Neural cell (in vitro differentiated cells): ENCODE results near the gene SPON1. TPM values are rescaled to one million over a fixed set of nuclear protein-coding genes. Genes with fewer than 3 reads are reported as not detected.

Experiments
- H2AFZ ChIP-seq: fragments of 200-600, 300-800 bp; sonication (generic), shearing (Covaris generic); 2 replicates; pipeline ENCODE4 v1.6.0; 2014; ENCODE audit warnings: low read depth, mild to moderate bottlenecking, antibody characterized with exemption, low read length, moderate library complexity
- H3F3A ChIP-seq: fragments of 200-600 bp; shearing (Covaris generic); 2 replicates; pipeline ENCODE4 v1.6.1; 2016; ENCODE audit warnings: mild to moderate bottlenecking, moderate library complexity, mixed read lengths, antibody characterized with exemption, low read length; ENCODE audit not compliant: insufficient read depth, poor library complexity, severe bottlenecking
- H3K27ac ChIP-seq: fragments of 200-600, 300-800 bp; sonication (generic), shearing (Covaris generic); 2 replicates; pipeline ENCODE4 v1.5.1; 2014; ENCODE audit warnings: mild to moderate bottlenecking, low read length, moderate library complexity
- H3K27me3 ChIP-seq: fragments of 300-800, 200-600 bp; sonication (generic), shearing (Covaris generic); 2 replicates; pipeline ENCODE4 v1.6.0; 2014; ENCODE audit warnings: mild to moderate bottlenecking, low read depth, low read length, moderate library complexity; ENCODE audit not compliant: insufficient read depth
- H3K36me3 ChIP-seq: fragments of 300-800, 200-600 bp; sonication (generic), shearing (Covaris generic); 2 replicates; pipeline ENCODE4 v1.5.1; 2014; ENCODE audit warnings: mild to moderate bottlenecking, antibody characterized with exemption, low read length, moderate library complexity; ENCODE audit not compliant: insufficient read depth
- H3K4me2 ChIP-seq: fragments of 300-800, 200-600 bp; sonication (generic), shearing (Covaris generic); 2 replicates; pipeline ENCODE4 v1.6.0; 2014; ENCODE audit warnings: mild to moderate bottlenecking, low read length
- H3K4me3 ChIP-seq: fragments of 300-800, 200-600 bp; sonication (generic), shearing (Covaris generic); 2 replicates; pipeline ENCODE4 v1.5.1; 2014; ENCODE audit warnings: mild to moderate bottlenecking, low read length, moderate library complexity
- H3K79me2 ChIP-seq: fragments of 200-600 bp; shearing (Covaris generic); replicated peaks from 2 replicates; pipeline ENCODE4 v1.6.0; 2014; ENCODE audit warnings: mild to moderate bottlenecking, low read length, moderate library complexity; ENCODE audit not compliant: insufficient read depth
- H3K9ac ChIP-seq: fragments of 300-800, 200-600 bp; sonication (generic), shearing (Covaris generic); 2 replicates; pipeline ENCODE4 v1.6.1; 2016; ENCODE audit warnings: mild to moderate bottlenecking, low read length, mixed read lengths
- H3K9me2 ChIP-seq: fragments of 200-600 bp; shearing (Covaris generic); 2 replicates; pipeline ENCODE4 v1.6.1; 2016; ENCODE audit warnings: mild to moderate bottlenecking, low read length, mixed read lengths; ENCODE audit not compliant: insufficient read depth
- H3K9me3 ChIP-seq: fragments of 200-600, 300-800 bp; sonication (generic), shearing (Covaris generic); 2 replicates; pipeline ENCODE4 v1.6.1; 2016; ENCODE audit warnings: mild to moderate bottlenecking, mixed run types, low read length, moderate library complexity, mixed read lengths
- H4K20me1 ChIP-seq: fragments of 200-600 bp; shearing (Covaris generic); 2 replicates; pipeline ENCODE4 v1.6.1; 2016; ENCODE audit warnings: mild to moderate bottlenecking, mixed run types; ENCODE audit not compliant: insufficient read depth
- EP300 ChIP-seq: fragments of 450-650 bp; conservative IDR thresholded peaks from 2 replicates; pipeline ENCODE4 v1.6.1; 2014; ENCODE audit warnings: antibody characterized with exemption, mild to moderate bottlenecking, moderate library complexity; ENCODE audit not compliant: poor library complexity, severe bottlenecking
- EZH2 ChIP-seq: fragments of 200-600, 300-800 bp; shearing (Covaris generic), sonication (generic); IDR thresholded peaks from 2 replicates; pipeline ENCODE4 v1.6.1; 2014; ENCODE audit warnings: antibody characterized with exemption, low read length, borderline replicate concordance, mild to moderate bottlenecking; ENCODE audit not compliant: insufficient read depth, poor library complexity, severe bottlenecking
- MXI1 ChIP-seq: fragments of 450-650 bp; conservative IDR thresholded peaks from 2 replicates; pipeline ENCODE4 v1.6.1; 2014; ENCODE audit warnings: antibody characterized with exemption, mild to moderate bottlenecking; ENCODE audit not compliant: poor library complexity, severe bottlenecking
- POLR2AphosphoS5 ChIP-seq: IDR thresholded peaks from 2 replicates; pipeline ENCODE4 v1.6.1; 2012
- RAD21 ChIP-seq: fragments of 450-650 bp; conservative IDR thresholded peaks from 2 replicates; pipeline ENCODE4 v1.6.1; 2014; ENCODE audit warnings: antibody characterized with exemption, mild to moderate bottlenecking, moderate library complexity
- SMC3 ChIP-seq: fragments of 450-650 bp; conservative IDR thresholded peaks from 2 replicates; pipeline ENCODE4 v1.6.1; 2014; ENCODE audit warnings: antibody characterized with exemption, mild to moderate bottlenecking, moderate library complexity; ENCODE audit not compliant: poor library complexity
- TAF1 ChIP-seq: IDR thresholded peaks from 2 replicates; pipeline ENCODE4 v1.6.1; 2012; ENCODE audit warnings: low read depth
- polyA plus RNA-seq: library from polyadenylated mRNA; depleted of rRNA; stranded (reverse); fragments of >200 nt; gene quantifications from 2 replicates; pipeline ENCODE4 v1.2.3, GENCODE V29; 2014
- TF ChIP-seq, protein P1 (sequence below): IDR thresholded peaks from 2 replicates; pipeline ENCODE4 v1.6.1; 2012; ENCODE audit warnings: borderline replicate concordance
- TF ChIP-seq, protein P2 (sequence below): fragments of 450-650 bp; IDR thresholded peaks from 2 replicates; pipeline ENCODE4 v1.5.1; 2014; ENCODE audit warnings: antibody characterized with exemption, mild to moderate bottlenecking, moderate library complexity; ENCODE audit not compliant: poor library complexity, severe bottlenecking

The SPON1 gene
- polyA plus RNA-seq, 1 donor from 2014 or later = 0.66 TPM

DNA sequence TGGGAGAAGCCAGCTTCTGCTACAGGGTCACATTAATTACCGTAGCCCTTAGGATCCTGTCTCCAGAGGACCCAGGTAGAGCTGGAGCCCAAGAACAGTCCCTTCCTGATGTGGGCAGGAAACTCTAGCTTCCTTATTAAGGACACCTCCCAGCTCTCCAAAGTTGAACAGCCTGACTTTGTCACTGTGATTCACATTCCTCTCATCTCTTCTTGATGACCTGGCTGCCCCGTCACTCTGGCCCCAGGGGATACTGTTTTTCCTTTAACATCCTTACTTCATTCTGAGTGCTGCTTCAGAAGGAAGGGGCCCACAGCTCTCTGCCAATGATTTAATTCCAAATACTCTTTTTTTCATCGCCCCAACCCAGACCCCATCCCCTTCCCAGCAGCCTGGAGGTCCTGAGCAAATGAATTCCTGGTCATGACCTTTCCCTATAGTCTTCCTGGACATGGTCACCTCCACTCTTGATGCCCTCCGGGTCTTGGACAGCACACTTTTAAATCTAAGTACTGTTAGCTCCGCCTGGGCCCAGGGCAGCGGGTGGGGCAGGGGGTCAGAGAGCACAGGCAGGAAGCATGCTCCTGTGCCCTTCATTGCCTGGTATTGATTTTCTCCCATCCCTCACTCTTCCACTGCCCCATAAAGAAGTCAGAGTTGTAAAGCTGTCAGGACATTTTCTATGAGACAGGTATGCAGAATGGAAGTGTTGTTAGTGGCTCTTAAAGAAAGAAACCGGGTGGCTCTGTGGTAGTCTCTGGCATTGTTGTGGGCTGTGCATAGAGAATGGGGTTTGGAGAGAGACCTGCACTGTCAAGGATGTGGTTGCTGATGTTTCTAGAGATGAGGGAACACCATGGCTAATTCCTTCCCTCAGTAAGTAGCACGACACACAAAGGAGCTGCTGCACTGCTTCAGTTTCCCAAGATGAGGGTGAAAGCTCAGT is 22.3 kb upstream of the SPON1 start:
- Histone ChIP-seq H3K27ac (no peak overlapping the region), H3K79me2 (no peaks in the 10 kb centered on the region), H3K4me2 (no peak overlapping the region), H3K27me3 (no peaks in the 10 kb centered on the region), H3K4me3 (no peak overlapping the region), H2AFZ (no peak overlapping the region), H3K9ac (no peak overlapping the region), H3F3A (no peaks in the 10 kb centered on the region), H3K9me3 (no peaks in the 10 kb centered on the region), H3K9me2 (no peaks in the 10 kb centered on the region), H4K20me1 (no peaks in the 10 kb centered on the region), H3K36me3 (no peaks in the 10 kb centered on the region)
- TF ChIP-seq TAF1 (no peak), POLR2AphosphoS5 (no peak), SMC3 (no peak), MXI1 (no peak), EP300 (no peak), EZH2 (no peak), RAD21 (no peak)
- TF ChIP-seq, protein P1, sequence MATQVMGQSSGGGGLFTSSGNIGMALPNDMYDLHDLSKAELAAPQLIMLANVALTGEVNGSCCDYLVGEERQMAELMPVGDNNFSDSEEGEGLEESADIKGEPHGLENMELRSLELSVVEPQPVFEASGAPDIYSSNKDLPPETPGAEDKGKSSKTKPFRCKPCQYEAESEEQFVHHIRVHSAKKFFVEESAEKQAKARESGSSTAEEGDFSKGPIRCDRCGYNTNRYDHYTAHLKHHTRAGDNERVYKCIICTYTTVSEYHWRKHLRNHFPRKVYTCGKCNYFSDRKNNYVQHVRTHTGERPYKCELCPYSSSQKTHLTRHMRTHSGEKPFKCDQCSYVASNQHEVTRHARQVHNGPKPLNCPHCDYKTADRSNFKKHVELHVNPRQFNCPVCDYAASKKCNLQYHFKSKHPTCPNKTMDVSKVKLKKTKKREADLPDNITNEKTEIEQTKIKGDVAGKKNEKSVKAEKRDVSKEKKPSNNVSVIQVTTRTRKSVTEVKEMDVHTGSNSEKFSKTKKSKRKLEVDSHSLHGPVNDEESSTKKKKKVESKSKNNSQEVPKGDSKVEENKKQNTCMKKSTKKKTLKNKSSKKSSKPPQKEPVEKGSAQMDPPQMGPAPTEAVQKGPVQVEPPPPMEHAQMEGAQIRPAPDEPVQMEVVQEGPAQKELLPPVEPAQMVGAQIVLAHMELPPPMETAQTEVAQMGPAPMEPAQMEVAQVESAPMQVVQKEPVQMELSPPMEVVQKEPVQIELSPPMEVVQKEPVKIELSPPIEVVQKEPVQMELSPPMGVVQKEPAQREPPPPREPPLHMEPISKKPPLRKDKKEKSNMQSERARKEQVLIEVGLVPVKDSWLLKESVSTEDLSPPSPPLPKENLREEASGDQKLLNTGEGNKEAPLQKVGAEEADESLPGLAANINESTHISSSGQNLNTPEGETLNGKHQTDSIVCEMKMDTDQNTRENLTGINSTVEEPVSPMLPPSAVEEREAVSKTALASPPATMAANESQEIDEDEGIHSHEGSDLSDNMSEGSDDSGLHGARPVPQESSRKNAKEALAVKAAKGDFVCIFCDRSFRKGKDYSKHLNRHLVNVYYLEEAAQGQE = no peak
- TF ChIP-seq, protein P2, sequence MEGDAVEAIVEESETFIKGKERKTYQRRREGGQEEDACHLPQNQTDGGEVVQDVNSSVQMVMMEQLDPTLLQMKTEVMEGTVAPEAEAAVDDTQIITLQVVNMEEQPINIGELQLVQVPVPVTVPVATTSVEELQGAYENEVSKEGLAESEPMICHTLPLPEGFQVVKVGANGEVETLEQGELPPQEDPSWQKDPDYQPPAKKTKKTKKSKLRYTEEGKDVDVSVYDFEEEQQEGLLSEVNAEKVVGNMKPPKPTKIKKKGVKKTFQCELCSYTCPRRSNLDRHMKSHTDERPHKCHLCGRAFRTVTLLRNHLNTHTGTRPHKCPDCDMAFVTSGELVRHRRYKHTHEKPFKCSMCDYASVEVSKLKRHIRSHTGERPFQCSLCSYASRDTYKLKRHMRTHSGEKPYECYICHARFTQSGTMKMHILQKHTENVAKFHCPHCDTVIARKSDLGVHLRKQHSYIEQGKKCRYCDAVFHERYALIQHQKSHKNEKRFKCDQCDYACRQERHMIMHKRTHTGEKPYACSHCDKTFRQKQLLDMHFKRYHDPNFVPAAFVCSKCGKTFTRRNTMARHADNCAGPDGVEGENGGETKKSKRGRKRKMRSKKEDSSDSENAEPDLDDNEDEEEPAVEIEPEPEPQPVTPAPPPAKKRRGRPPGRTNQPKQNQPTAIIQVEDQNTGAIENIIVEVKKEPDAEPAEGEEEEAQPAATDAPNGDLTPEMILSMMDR = no peak

DNA sequence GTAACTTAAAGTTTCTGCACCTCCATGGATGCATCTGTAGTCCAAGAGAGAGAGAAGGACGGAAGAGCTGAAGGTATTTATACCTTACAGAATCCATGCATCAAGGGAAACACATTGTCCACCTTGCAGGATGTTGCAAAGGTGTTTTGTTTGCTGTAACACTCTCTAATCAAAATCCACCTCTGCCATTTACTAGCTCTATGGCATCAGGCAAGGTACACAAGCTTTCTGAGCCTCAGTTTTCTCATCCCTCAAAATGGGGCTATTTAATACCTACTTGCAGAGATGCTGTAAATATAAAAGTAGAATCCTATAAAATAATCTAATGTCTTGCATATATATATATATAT is 21.6 kb upstream of the SPON1 start:
- H3K9me3 ChIP-seq = no peaks in the 10 kb centered on the region
- H3K4me3 ChIP-seq = no peak overlapping the region
- no peaks in the 10 kb centered on the region for H3K9me2 ChIP-seq
- no peaks in the 10 kb centered on the region for H3K27me3 ChIP-seq
- H3K4me2 ChIP-seq = no peak overlapping the region
- no peaks in the 10 kb centered on the region for H3K79me2 ChIP-seq
- H3K27ac ChIP-seq = no peak overlapping the region
- no peaks in the 10 kb centered on the region for H3K36me3 ChIP-seq
- TF ChIP-seq, protein P2 = no peak
- no peak for TF ChIP-seq SMC3
- no peak for TF ChIP-seq TAF1
- TF ChIP-seq RAD21 = no peak
- no peak for TF ChIP-seq MXI1
- TF ChIP-seq EZH2 = no peak
- no peak for TF ChIP-seq POLR2AphosphoS5
- TF ChIP-seq EP300 = no peak
- TF ChIP-seq, protein P1 = no peak
- H2AFZ ChIP-seq = no peak overlapping the region
- H3F3A ChIP-seq = no peaks in the 10 kb centered on the region
- H3K9ac ChIP-seq = no peak overlapping the region
- H4K20me1 ChIP-seq = no peaks in the 10 kb centered on the region
